Suprapubic skin (tissue), 3 donors: ENCODE results near the gene PRAMEF27.
"Not testable (repeated sequence)": the region's sequence is repeated elsewhere in the genome, so short reads cannot be mapped to it uniquely, and the experiment has no call there.

Experiments
- EP300 ChIP-seq: sonication (generic); formaldehyde crosslinking; IDR thresholded peaks from one replicate; pipeline ENCODE4 v1.6.1; 2017; ENCODE audit warnings: antibody characterized with exemption
- POLR2A ChIP-seq, 2 donors: fragments of 450-650 bp; IDR thresholded peaks; one replicate each; pipeline ENCODE4 v1.6.1; 2017; ENCODE audit warnings: antibody characterized with exemption in 2 of 2, mild to moderate bottlenecking in 2 of 2, moderate library complexity in 2 of 2
- TF ChIP-seq, protein P1 (sequence below), 2 donors: fragments of 200-600 bp in 1 of 2; fragments of 450-650 bp in 1 of 2; sonication (generic) in 1 of 2; IDR thresholded peaks; one replicate each; pipeline ENCODE4 v1.5.1; 2016 to 2019; ENCODE audit warnings: antibody characterized with exemption in 2 of 2, mild to moderate bottlenecking in 1 of 2, moderate library complexity in 1 of 2

DNA sequence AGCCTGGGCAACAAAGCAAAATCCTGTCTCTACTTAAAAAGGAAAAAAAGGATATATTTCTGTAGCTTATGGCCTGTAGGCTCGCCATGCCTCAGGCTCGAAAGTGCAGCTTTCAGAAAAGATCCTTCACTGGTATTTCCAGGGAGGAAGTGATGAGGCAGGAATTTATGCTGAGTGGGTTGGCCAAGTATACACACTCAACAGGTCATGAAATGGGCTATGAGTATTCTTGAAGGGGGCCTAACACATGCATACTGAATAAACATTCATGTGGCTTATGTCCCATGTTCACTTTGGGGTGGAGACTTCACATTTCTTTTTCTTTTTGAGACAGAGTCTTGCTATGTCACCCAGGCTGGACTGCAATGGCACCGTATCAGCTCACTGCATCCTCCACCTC, 47.0 kb downstream of the PRAMEF27 start:
- not testable (repeated sequence) for TF ChIP-seq POLR2A (IDR thresholded peaks at IDR 0.05); EP300
- TF ChIP-seq, protein P1, sequence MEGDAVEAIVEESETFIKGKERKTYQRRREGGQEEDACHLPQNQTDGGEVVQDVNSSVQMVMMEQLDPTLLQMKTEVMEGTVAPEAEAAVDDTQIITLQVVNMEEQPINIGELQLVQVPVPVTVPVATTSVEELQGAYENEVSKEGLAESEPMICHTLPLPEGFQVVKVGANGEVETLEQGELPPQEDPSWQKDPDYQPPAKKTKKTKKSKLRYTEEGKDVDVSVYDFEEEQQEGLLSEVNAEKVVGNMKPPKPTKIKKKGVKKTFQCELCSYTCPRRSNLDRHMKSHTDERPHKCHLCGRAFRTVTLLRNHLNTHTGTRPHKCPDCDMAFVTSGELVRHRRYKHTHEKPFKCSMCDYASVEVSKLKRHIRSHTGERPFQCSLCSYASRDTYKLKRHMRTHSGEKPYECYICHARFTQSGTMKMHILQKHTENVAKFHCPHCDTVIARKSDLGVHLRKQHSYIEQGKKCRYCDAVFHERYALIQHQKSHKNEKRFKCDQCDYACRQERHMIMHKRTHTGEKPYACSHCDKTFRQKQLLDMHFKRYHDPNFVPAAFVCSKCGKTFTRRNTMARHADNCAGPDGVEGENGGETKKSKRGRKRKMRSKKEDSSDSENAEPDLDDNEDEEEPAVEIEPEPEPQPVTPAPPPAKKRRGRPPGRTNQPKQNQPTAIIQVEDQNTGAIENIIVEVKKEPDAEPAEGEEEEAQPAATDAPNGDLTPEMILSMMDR (IDR thresholded peaks at IDR 0.05), result not testable (repeated sequence)
